NT2/D1 (cell line): ENCODE data around the gene CD320.

Source experiments
- YY1 ChIP-seq: IDR thresholded peaks from 2 replicates; pipeline ENCODE4 v1.6.1; 2011; ENCODE audit not compliant: insufficient read length, insufficient read depth
- ZNF274 ChIP-seq: IDR thresholded peaks from 2 replicates; pipeline ENCODE4 v1.6.1; 2011; ENCODE audit warnings: mild to moderate bottlenecking, low read depth, low read length

DNA sequence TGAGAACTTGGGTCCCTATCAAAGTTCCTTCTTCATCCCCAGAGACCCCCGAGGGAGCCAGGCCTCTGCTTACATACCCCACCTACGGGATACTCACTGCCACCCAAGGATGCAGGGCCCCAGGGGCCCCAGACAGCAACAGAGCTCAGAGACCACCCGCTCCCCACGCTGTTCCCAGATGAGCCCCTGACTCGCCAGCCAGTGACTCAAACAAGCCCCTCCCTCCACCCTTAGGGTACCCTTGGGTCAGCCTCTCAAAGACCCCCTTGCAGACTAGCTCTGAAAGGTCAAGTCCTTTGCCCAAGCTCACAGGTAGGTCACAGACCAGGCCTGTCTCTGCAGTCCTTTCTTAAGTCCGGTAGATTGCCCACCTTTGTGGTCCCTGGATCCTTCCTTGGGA is 45.7 kb downstream of the CD320 start:
- TF ChIP-seq YY1 = no peak
- no peak for TF ChIP-seq ZNF274
